ENCODE measurements around the gene UCK2.

The UCK2 gene

DNA sequence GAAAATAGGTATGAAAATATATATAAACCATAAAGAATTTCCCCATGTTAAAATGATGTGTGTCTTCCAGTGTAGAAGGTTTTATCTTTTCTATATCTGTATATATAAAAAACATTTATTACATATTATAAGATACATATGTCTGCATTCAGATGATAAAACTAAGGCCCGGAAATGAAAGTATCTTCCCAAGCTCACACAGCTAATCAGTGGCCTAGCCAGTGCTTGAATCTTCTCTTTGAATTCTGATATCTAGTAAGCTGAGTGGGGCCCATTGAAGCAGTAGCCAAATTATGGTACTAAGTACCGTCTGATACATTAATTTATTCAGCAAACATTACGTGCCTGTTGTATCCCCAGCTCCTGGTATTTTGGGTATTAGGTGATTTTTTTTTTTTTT is 28.6 kb downstream of the UCK2 start:
- DNase-seq = no peak

DNA sequence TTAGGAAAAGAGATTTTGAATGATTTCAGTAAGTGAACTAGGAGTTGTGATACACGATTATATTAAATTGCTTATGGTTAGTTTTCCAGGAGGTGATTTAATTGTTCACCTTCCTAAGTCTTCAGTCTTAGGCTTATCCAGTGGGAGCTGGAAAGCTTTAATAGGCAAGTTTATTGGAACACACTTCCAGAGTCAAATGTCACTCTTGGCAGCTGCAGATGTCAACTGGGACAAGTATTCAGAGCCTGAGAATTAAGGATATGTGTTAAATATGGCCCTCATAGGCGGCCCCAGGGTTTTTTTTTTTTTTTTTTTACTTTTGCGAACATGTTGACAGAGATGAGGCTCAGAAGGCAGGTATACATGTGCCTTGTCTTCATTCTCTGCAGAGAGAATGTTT is 29.2 kb downstream of the UCK2 start:
- DNase-seq = no peak

DNA sequence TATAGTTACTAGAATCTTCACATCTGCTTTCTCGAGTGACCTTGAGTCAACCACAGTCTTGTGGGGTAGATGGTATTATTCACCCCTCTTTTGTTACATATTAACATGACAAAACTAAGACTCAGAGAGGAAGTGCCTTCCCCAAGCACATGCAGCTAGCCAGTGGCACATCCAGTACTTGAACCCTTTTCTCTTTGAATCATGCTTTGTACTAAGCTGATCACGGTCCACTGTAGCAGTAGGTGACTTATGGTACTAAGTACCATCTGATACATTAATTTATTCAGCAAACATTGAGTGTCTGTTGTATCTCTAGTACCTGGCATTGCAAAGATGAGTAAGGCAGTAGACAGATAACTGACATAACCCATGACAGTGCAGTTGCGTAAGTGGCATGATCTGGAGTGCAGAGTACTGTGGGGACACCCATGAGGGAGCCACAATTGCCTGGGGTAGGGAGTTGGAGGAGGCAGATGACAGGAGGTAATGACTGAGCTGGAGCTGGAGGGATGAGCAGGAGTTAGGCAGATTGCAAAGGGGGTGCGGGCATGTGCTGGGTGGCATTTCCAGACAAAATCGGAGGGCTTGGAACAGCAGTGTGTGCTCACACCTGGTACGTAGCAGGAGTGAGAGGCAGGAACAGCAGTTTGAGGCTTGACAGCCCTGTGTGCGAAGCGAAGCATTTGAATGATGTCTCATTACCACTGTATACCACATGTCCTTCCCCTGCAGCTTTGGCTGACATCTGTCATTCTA is 29.8 kb downstream of the UCK2 start:
- DNase-seq = no peak

DNA sequence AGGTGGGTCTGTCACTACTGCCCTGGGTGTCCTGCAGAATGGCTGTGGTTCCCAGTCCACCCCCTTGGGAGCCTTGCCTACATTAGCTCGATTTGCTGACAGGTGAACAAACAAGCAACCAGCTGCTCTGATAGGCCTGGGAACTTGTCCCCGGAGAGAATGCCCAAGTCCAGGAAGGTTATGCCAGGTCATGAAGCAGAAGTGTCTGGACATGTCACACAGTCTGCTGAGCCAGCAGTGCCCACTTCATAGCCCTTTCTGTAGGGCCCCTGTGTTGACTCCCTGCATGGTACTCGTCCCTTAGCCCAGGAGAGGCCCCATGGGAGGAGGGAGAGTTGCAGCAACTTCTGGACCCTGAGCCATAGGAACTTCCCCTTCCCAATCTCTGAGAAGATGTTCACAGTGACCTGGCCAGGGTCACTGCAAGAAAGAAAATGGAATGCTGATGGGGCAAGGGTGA is 31.0 kb downstream of the UCK2 start:
- no peak for DNase-seq

DNA sequence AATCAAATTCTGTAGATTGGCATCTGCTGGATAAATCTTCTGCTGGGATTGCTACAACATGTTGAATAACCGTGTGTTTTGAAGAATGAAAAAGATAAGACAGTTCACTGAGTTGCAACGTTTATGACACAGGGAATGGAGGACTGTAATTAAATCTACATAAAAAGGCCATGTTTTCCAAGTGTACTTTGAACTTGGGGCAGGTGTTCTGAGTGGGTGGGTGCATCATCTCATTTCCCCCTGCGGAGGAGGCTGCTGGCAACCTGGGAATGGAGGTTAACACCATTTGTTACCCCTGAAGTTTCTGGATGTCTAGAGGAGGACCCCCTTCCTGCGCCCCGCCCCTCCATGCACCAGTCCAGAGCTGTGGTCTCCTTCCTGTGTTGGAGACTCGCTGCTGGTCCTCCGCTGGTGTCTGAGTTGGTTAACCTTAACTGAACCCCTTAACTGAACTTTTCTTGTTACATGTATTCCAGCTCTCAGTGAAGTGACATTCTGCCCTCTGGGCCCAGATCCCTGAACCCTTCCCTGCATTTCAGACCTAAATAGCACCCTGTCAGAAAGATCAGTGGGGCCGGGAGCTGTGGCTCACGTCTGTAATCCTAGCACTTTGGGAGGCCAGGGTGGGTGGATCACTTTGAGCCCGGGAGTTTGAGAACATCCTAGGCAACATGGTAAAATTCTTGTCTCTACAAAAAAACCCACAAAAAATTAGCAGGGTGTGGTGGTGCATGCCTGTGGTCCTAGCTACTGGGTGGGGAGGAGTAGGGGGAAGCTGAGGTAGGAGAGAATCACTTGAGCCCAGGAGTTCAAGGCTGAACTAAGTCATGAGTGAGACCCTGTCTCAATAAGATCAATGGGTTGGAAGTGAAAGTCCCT is 31.8 kb downstream of the UCK2 start:
- no peak for DNase-seq

DNA sequence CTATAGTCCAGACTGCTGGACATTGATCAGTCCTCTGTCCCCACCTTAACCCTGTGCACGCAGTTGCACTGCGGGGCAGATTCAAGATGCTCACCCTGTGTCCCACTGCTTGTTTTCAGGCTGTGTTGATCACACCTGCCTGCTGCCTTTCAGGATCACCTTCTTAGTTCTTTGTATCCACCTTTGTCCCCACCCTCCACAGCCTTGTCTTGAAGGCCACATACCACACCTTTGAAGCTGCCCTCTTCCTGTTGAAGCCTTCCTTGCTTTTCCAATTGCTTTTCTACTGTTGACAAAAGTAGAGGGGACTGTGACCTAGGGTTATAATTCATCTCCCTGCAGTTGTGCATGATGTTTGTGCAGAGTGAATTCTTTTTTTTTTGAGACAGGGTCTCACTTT is 32.7 kb downstream of the UCK2 start:
- DNase-seq = no peak

DNA sequence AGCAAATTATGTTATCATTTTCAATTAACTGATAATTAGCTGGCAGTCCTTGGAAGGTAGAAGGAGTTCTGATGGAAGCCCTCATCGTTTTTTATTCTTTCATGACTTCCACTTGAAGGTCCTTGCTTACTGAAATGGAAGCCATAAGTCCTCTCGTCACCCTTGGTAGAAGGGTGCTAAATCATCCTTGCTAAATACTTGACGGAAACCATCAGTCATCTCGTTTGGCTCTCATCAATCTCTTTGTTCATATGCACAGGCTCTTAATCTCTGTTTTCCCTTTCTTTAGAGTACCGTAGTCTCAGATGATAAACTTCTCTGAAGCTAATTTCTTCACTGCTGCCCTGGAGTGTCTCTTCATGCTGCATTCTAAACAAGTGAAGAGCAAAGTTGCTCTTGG is 34.5 kb downstream of the UCK2 start:
- DNase-seq = no peak

DNA sequence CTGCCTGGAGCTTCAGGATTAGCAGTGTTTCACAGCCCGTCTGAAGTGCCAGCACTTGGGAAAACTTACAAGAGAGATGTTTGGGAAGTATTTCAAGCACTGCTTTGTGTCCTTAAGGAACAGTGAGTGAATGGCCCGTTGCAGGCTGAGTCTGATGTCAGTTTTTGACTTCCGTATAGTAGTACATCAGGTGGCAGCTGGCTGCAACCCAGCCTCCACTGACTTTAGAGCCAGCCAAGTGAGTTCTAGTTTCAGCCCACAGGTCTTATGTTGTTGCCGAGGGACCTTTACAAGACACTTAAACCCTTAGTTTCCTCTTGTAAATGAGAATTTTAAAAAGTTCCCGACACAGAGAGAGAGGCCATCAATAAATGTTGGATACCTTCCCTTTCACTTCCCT is 35.0 kb downstream of the UCK2 start:
- DNase-seq = peak in 2 of 14 donors; percentile 6 to 26

DNA sequence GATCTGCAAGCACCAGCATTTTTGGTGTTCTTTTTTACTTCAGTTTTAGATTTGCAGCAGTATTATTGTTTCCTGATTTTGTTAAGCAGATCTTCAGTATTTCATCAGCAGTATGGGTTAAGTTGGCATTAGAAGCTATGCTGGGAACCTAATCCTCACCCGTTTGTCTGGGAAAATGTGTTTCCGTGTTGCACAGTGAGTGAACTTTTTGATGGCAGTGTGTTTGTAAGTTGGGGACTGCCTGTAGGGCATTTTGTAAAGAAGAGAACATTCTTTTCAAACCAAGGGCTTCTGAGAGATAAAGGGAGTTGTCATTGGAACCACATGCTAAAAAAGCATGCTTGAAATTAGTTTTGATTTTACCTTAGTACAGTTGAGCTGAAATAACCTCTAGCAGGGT is 35.9 kb downstream of the UCK2 start:
- DNase-seq = no peak

DNA sequence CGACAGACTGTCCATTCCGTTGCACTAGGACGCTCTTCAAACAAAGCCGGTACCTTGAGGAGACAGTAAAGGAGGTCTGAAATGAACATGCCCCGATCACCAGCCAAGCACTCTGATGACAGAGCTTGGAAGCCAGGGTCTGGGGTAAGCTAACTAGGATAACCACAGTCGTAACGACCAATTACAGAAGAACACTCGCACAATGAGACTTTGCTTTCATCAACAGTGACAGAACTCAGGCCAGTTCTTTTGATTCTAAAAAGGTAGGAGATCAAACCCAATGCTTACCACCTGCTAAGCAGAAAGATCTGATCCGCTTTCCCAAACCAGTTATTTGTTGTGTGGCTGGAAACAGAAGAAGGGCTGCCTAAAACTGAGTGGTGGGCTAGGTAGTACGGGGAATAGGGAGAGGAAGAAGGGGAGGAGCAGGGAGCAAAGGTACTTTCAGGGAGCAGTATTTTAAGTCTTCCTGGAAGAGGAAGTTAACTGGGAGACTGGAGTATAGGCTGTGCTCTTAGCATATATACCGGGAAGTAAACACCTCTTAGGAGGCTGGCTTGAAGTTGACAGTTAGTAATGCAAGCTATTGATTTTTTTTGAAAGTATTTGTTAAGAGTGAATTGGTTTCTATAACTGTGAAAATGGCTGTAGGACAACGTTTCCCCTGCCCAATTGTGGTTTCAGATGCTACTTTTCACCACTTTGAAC is 38.4 kb downstream of the UCK2 start:
- no peak for DNase-seq

DNA sequence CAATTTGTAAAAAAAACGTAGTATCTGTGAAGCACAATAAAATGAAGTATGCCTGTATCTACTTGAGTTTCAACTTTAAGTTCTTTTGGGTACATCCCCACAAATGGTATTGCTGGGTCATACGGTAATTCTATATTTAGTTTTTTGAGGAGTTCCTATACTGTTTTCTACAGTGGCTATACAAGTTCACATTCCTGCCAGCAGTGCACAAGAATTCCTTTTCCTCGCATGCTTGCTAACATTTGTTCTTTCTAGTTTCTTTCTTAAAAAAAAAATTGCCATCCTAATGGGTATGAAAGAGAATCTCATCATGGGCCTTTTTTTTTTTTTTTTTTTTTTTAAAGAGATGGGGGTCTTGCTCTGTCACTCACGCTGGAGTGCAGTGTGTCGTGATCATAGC is 41.9 kb downstream of the UCK2 start:
- DNase-seq = no peak

DNA sequence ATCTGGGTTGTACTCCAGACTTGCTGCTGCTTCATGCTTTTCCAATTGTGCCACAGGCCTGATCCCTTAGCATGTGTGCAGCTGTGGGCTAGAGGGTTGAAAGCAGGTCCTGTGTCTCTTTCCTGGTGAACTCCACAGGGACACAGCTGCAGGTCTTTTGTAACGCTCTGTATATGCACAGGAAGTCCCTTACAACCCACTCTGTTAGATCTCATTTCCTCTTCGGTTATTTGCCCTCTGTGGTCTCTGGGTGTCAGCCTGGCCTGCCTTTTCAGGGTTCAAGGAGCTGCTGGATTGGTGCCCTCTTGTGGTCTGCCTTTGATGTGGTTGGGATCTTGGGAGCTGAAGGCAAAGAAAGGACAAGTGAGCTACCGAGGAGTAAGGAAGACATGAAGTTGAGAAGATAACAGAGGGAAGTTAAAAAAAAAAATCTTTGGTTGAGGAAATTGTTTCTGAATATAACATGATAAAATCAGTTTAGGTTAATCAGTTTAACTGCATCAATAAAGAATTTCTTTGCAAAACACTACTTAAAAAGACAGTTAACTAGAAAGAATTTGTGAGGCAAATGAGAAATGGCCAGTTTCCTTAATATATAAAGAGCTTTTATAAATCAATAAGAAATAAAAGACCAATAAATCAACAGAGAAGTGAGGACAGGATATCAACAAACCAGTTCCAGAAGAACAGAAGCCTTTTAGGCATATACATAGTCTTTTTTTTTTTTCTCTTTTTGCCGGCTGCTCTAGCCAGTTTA is 44.1 kb downstream of the UCK2 start:
- DNase-seq = peak in 9 of 14 donors; percentile 12 to 53 (median 28)

DNA sequence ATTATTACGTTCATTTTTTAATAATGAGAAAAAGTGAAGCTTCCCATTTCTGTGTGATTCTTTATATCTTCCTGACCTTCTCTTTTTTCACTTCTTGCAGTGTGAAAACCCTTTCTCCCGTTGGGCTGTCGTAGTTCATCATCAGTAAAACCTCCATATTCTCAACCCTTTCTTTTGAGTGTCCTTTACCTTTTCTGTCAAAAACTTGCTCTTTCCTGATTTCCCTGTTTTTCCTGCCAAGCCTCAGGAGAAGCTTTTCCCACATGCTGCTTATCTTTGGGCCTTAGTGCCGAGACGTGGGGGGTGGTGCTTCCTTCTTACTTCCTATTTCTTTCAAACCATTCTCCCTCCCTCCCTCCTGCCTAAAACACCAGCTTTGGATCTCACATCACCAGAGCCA is 46.1 kb downstream of the UCK2 start:
- no peak for DNase-seq

DNA sequence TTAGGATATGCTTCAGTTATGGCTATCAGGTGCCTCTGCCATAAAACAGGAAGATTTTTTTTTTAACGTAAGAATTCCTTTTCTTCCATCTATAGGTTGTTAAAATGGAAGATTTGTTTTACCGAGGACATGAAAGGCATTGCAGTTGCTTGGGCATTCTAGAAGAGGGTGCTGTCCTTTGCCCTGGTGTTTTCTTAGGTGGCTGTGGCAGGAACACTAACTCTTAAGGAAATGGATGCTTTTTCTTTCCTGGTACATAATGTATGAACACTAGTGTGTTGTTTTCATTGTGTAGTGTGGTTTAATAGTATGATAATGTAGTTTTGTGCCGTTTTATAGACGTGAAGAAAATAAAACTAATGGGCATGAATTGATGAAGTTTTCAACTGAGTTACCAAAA is 47.2 kb downstream of the UCK2 start:
- no peak for DNase-seq

DNA sequence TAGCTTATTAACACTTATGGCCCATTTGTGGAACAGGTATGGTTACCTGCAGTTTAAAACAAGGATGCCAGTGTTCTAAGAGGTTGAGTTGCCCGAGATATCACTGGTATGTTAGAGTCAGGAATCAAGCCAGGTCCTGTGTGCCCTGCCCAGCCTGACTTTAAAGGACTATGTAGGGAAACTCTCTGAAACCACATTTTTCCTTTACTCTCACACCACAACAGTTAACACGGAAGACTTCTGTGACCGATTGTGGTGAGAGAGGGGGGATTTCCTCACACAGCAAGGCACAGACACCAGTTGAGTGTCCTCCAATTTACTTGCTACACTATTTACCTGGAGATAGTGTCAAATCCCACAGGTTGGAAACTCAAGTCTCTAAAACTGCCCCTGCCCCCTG is 47.8 kb downstream of the UCK2 start:
- DNase-seq = no peak

DNA sequence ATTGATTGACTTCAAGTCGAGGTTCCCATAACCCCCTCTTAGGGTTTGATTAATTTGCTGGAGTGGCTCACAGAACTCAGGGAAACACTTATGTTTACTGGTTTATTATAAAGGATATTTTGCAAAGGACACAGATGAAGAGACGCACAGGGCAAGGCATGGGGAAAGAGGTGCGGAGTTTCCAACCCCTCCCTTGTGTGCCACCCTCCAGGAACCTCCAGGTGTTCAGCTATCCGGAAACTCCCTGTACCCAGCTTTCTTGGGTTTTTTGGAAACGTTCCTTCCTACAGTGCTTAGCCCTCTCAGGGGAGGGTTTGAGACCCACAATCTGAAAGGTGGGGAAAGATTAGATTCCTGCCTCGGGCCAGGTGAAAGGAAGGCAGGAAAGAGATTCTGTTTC is 48.2 kb downstream of the UCK2 start:
- DNase-seq = no peak

DNA sequence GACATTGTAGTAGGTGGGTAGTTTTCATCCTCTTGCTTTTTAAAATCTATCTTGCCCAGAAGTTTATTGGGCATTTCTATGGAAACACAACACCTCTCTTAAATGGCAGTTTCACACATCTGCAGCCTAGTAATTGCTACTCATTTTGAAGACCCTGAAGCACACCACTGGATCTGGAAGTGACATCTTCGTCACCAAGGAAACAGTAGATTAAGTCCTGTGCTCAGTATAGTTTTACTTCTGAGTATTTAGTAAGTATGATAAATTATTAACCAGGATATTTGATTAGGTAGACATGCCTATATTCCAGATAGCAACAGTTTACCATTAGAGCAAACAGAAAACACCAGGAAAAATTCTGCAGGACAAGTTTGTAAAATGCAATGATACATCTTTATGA is 48.7 kb downstream of the UCK2 start:
- no peak for DNase-seq

DNA sequence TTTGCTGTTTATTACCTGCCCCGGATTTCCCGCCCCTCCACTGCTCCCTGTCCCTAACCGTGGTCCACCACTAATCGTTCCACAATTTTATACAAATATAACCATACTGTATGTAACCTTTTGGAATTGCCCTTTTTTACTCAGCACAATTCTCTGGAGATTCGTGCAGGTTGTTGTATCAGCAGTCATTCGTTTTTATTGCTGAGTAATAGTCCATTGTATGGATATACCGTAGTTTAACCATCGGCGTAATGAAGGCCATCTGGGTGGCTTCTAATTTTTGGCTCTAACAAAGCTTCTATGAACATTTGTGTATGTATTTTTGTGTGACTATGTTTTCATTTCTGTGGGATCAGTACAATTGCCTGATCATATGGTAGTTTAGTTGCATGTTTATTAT is 50.0 kb downstream of the UCK2 start:
- no peak for DNase-seq

DNA sequence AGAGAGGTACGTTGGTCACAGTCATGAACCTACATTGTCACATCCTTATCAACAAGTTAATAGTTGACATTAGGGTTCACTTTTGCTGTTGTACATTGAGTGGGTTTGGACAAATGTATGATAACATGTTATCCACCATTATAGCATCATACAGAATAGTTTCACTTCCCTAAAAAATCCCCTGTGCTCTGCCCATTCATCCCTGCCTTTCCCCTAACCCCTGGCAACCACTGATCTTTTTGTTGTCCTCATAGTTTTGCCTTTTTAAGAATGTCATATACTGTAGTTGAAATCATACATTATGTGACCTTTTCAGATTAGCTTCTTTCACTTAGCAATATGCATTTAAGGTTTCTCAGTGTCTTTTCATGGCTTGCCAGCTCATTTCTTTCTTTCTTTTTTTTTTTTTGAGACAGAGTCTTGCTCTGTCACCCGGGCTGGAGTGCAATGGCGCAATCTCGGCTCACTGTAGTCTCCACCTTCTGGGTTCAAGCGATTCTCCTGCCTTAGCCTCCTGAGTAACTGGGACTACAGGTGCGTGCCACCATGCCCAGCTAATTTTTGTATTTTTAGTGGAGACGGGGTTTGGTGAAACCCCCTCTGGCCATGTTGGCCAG is 50.6 kb downstream of the UCK2 start:
- no peak for DNase-seq

DNA sequence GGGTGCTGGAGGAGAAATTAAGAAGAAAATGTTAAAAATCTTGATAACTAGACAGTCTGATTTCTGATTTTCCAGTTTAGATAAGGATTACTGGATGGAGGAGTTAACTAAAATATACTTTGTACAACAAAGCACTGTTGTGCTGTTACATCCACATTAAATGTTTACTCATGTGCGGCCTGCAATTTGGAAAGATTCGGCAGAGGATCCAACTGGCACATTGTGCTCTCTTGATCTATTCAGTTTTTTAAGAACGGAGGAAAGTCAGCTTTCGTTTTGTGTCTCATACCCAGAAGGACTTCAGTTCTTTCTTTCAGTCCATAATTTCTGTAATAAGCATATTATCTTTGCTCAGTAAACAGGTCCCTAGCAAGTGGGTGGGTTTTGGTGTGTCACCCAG is 52.5 kb downstream of the UCK2 start:
- DNase-seq = no peak

DNA sequence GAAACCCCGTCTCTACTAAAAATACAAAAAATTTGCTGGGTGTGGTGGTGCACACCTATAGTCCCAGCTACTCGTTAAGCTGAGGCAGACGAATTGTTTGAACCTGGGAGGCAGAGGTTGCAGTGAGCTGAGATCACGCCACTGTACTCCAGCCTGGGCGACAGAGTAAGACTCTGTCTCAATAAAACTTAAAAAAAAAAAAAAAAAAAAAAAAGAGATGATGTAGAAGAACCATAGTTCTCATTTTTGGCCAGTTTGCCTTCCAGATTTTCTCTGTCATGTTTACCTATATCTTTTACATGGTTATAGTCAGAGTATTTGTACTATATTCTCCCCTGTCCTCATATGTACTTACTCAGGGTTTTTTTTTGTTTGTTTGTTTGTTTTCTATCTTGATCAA is 53.6 kb downstream of the UCK2 start:
- no peak for DNase-seq
